HG03571 (cell line): ENCODE measurements around the gene PITPNC1.
"Not testable (repeated sequence)": the region's sequence is repeated elsewhere in the genome, so short reads cannot be mapped to it uniquely, and the experiment has no call there.

Source experiments
- ATAC-seq: cut with Tn5 transposase; IDR thresholded peaks from one replicate; pipeline ENCODE4 v1.9.1; 2021; ENCODE audit not compliant: unreplicated experiment

The PITPNC1 gene

DNA sequence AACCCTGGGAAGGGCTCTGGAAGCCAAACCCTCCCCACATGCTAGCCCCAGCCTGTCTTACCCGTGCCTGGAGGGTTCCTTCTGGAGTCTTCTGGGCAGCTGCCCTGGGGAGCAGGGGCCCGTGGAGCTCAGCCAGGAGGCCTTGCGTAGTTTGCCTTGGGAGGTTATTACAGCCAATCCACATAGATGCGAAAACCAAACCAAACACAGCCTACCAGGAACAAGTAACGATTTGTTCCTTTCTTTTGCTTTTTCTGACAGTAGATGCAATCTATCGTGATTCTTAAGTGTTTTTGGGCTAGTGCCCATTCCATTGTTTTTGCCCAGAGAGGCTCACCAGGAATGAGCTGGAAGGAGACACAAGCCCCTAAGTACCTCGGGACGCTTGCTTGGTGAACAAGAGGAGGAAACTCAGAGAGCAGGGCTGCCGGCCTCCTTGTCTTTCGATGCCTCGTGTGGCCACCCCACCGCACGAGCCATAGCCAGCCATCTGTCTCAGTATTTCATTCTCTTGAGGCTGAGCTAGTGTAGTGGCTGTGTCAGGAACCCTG is 238.0 kb downstream of the PITPNC1 start:
- ATAC-seq = no peak

GRCh38 chr17:67615736-67616135 is 238.7 kb downstream of the PITPNC1 start:
- ATAC-seq = no peak

GRCh38 chr17:67617304-67617899 is 240.3 kb downstream of the PITPNC1 start:
- no peak for ATAC-seq

GRCh38 chr17:67619555-67619954 is 242.5 kb downstream of the PITPNC1 start:
- no peak for ATAC-seq

GRCh38 chr17:67620088-67620487 is 243.0 kb downstream of the PITPNC1 start:
- no peak for ATAC-seq

DNA sequence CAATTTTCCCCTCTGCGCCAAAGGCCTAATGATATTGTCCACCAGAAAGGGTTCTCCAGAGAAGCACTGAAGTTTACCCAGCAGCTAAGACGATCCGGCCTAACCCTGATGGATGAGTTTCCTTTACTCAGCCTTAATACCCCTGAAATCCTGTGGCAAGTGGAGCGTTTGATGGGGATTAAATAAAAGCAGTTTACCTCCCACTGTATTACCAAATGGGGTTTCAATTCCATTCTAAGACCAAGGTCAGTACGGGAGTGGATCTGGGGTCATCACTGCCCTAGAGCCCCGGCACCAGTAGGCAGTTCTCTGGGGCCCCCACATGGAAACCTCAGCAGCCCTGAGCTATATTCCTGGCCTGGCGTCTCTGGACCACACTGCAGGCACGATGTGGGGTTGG is 243.6 kb downstream of the PITPNC1 start:
- no peak for ATAC-seq

DNA sequence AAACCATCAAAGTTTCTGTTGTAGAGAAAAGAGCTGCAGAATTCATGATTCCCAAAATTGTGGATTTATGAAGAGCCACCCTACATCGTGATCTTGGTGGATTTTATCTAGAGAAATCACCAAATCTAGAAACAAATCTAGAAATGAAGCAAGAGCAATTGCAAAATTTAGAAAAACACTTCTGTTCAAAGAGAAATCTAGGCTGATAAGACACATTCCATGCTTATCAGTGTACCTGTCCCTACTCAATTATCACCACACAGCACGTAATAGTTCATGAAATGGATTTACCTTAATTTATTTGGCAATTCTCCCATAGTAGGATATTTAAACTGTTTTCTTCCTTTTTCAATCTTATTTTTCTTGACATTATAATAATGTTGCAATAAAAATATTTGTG is 246.7 kb downstream of the PITPNC1 start:
- ATAC-seq = no peak

DNA sequence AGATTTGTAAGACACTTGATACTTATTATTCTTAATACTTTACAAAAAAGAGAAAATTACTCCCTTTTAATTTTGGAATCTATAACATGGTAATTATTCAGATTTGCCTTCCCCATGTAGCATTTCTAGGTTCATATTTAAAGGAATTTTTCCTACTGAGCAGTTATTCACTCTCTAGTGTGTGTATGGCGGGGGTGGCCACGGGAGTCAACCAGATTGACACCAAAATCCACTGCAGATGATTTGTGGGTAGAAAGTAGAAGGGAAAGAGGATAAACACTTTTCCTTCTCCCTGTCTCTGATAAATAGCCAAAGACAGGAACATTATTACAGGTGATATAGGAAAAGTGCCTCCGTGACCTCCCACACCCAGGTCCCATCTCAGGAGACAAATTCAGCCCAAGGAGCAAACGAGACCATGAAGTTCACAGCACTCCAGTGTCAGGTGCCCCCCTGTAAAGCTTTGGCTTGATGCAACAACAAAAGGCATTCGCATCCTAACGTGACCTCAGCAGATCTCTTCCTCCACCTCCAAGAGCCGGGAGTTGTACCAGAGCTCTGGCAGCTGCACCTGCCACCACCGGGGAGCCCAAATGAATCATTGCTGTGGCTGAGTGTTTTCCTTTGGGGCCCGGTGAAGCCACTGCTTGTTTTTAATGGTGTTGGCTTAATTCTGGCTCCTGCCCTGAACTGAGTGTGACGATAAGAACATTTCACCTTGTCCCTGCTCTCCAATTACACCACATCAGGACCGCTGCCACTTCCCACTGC is 248.0 kb downstream of the PITPNC1 start:
- no peak for ATAC-seq

- no peak for ATAC-seq
These were observed 248.9 kb downstream of the PITPNC1 start for GRCh38 chr17:67625971-67626370.

DNA sequence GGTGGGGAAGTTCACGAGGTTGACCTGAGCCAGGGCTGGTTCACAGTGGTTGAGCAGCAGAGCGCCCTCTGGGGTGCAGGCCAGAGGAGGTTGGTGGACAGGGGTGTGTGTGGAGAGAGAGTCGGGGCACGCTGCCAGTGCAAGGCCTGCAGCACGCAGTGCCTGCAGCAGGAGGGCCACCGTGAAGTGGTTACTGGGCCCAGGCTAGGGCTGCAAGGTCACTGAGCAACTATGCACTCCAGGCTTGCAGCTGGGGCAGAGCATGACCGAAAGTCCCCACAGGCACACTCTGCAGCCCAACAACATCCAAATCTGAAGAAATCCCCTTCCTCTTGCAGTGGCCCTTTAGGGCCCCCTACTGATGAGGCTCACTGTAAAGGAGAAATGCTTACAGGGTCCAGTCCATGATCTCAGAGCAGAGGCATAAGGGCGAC is 251.5 kb downstream of the PITPNC1 start:
- no peak for ATAC-seq

DNA sequence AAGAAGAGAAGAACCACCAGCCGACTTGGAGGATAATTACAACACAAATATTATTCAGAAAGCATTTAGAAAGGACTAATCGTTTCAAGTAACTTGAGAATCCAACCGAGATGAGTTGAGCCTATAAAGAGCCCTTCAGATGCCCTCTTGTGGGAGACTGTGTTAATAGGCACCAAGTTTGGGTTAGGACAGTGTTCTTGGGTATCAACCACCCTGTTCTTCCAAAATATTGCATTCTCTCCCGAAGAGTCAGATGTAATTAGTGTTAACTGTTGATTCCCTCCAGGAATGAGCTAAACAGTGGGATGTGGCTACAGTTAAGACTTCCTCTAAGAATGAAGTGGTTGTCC is 252.9 kb downstream of the PITPNC1 start:
- ATAC-seq = no peak

DNA sequence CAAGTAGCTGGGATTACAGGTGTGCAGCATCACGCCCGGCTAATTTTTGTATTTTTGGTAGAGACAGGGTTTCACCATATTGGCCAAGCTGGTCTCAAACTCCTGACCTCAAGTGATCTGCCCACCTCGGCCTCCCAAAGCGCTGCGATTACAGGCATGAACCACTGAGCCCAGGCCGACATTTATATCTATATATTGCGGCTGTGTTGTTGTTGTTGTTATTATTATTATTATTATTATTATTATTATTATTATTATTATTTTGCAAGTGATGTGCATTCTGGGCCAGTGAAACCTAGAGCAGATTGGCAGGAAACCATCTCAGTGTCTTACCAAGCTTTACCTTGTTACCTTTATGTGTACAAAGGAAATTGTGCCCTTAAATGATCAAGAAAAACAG is 253.8 kb downstream of the PITPNC1 start:
- ATAC-seq = not testable (repeated sequence)

- no peak for ATAC-seq
These were observed 255.1 kb downstream of the PITPNC1 start for GRCh38 chr17:67632141-67632540.

- ATAC-seq = no peak
These were observed 256.7 kb downstream of the PITPNC1 start for GRCh38 chr17:67633751-67634211.

- no peak for ATAC-seq
These were observed 258.6 kb downstream of the PITPNC1 start for GRCh38 chr17:67635681-67636080.

DNA sequence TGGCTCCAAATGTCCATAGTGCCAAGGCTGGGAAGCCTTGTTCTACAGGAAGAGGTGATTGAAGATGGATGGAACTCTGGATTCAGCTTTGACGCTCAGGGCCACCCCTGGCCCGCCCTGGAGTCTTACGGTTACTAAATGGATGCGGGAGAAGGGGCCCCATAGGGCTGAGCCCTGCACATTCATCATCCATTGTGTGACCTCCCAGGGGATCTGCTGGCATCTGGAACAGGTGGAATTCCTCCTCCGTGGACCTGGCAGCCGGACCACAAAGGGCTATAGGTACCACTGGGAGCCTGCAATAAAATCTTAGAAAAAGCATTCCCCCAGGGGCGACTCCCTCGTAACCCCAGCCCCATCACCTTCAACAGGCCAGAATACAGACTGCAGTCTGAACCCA is 259.2 kb downstream of the PITPNC1 start:
- ATAC-seq = no peak

GRCh38 chr17:67636834-67637520 is 259.9 kb downstream of the PITPNC1 start:
- no peak for ATAC-seq

DNA sequence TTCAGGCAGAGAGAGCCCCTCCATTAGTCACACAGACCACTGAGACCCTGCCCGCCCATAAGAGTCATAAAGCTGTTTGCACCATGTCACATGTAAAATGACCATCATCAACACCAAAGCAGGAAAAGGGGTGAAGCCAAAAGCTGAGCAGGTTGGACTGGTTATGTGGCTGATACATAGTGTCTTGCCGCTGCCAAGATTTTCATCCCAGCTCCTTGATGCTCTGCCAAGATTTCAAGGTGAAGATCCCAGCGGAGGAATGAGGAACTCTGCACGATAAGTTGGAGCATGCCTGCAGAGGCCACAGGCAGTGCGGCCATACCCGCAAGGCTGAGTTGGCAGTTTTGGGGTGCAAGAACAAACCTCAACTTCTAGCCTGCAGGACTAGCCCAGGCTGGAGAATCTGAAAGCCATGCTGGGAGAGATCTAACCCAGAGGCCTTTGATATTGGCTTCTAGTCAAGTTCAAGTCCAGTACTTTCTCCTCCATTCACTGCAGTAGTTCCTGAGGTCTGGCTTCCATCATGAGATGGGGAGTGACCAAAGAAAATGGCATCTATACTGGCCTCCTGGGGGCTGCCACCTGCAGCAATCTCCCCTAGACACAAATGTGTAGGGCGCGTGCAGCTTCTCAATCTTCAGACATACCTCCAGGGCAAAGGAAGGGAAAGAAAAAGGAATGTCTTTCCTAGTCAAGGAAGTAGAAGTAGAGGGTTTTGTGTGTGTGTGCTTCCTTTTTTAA is 261.0 kb downstream of the PITPNC1 start:
- no peak for ATAC-seq

GRCh38 chr17:67638871-67639270 is 261.8 kb downstream of the PITPNC1 start:
- ATAC-seq = no peak

DNA sequence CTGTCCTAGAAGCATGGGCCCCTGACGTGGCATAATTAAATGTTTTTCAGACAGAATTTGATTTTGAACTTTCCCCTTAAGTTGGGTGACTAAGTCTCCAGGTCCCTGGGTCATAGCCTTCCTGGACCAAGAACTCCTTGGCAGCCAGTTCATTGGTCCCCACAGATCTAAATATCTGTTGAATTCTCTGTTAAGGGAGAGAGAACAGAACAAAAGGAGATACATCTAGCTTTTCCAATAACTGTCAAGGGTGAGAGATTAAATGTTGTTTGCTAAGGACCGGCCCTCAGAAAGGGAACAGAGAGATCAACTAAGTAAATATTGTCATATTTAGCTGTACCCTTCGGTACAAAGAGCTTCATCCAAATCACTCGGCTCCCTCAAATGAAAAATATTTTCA is 262.5 kb downstream of the PITPNC1 start:
- ATAC-seq = no peak

- no peak for ATAC-seq
These were observed 262.9 kb downstream of the PITPNC1 start for GRCh38 chr17:67639979-67640378.
